Caco-2 (cell line): Measurements from ENCODE around the gene ABHD14A. TPM values are rescaled to one million over a fixed set of nuclear protein-coding genes. Genes with fewer than 3 reads are reported as not detected.

Source experiments
- BruUV-seq: library from RNA; stranded (reverse); fragments of 400-500 nt; replicated peaks from 2 replicates; lab custom pipeline; 2021; lab: Mats Ljungman, UMichigan
- CTCF ChIA-PET: fragments of 300-600 bp; sonication (Branson Sonifier 250); formaldehyde crosslinking; loops from one replicate; lab custom pipeline; 2022; ENCODE audit warnings: antibody characterized with exemption; lab: Charles Lee
- POLR2A ChIA-PET: fragments of 300-600 bp; sonication (Branson Sonifier 250); formaldehyde crosslinking; loops from one replicate; lab custom pipeline; 2022; ENCODE audit warnings: antibody characterized with exemption; lab: Charles Lee
- DNase-seq, 2 experiments: peaks; one replicate each; pipeline versions ENCODE4 v3.0.0 to v3.0.0-alpha.2; 2020 to 2022
- H3K27me3 ChIP-seq: replicated peaks from 2 replicates; pipeline ENCODE4 v1.6.0; 2011; ENCODE audit warnings: low read length; ENCODE audit not compliant: control insufficient read depth, insufficient read depth
- H3K36me3 ChIP-seq: 2 replicates; pipeline ENCODE4 v1.5.1; 2011; ENCODE audit warnings: low read length; ENCODE audit not compliant: control insufficient read depth, insufficient read depth
- H3K4me1 ChIP-seq: fragments of 250-450 bp; sonication (Bioruptor Pico); 2 replicates; pipeline ENCODE4 v1.5.1; 2020; ENCODE audit warnings: mild to moderate bottlenecking
- H3K4me3 ChIP-seq: 2 replicates; pipeline ENCODE4 v1.5.1; 2011; ENCODE audit warnings: low read depth, mild to moderate bottlenecking, control low read depth, low read length
- H3K9me3 ChIP-seq: fragments of 250-450 bp; sonication (Bioruptor Pico); 2 replicates; pipeline ENCODE4 v1.5.1; 2020; ENCODE audit warnings: mild to moderate bottlenecking, moderate library complexity
- H3K27ac Mint-ChIP-seq: one replicate; pipeline ENCODE4 v1.8.0; 2022; ENCODE audit warnings: mixed read lengths; ENCODE audit not compliant: unreplicated experiment
- H3K27me3 Mint-ChIP-seq: one replicate; pipeline ENCODE4 v1.8.0; 2022; ENCODE audit warnings: mixed read lengths; ENCODE audit not compliant: insufficient read depth, unreplicated experiment
- H3K36me3 Mint-ChIP-seq: one replicate; pipeline ENCODE4 v1.8.0; 2022; ENCODE audit warnings: mild to moderate bottlenecking, mixed read lengths; ENCODE audit not compliant: insufficient read depth, unreplicated experiment
- H3K4me1 Mint-ChIP-seq: one replicate; pipeline ENCODE4 v1.8.0; 2022; ENCODE audit warnings: low read depth, mixed read lengths; ENCODE audit not compliant: unreplicated experiment
- H3K4me3 Mint-ChIP-seq: one replicate; pipeline ENCODE4 v1.8.0; 2022; ENCODE audit warnings: mild to moderate bottlenecking, moderate library complexity, mixed read lengths; ENCODE audit not compliant: unreplicated experiment
- H3K9me3 Mint-ChIP-seq: one replicate; pipeline ENCODE4 v1.8.0; 2022; ENCODE audit warnings: mixed read lengths; ENCODE audit not compliant: unreplicated experiment
- intact Hi-C: fragments of 100-400 bp; cut with micrococcal nuclease; formaldehyde crosslinking; loops from one replicate; pipeline ENCODE4 v1.10.0; 2022; ENCODE audit not compliant: unreplicated experiment
- total RNA-seq: library from RNA; stranded (reverse); gene quantifications from 2 replicates; pipeline ENCODE4 v1.2.3, GENCODE V29; 2022
- TF ChIP-seq, protein P1 (sequence below), 2 experiments: fragments of 200-600 bp in 1 of 2; IDR thresholded peaks; 1 replicate in 1 of 2; 2 replicates in 1 of 2; pipeline versions ENCODE4 v1.5.1 to v1.8.0; 2011 to 2022; ENCODE audit warnings: antibody characterized with exemption in 1 of 2, control low read depth in 1 of 2, inconsistent platforms in 1 of 2, low read depth in 1 of 2, low read length in 1 of 2, mild to moderate bottlenecking in 1 of 2, moderate library complexity in 1 of 2; ENCODE audit not compliant: insufficient read depth in 1 of 2, severe bottlenecking in 1 of 2, unreplicated experiment in 1 of 2

The ABHD14A gene
- total RNA-seq, 1 experiment from 2014 or later = 14.0 TPM

DNA sequence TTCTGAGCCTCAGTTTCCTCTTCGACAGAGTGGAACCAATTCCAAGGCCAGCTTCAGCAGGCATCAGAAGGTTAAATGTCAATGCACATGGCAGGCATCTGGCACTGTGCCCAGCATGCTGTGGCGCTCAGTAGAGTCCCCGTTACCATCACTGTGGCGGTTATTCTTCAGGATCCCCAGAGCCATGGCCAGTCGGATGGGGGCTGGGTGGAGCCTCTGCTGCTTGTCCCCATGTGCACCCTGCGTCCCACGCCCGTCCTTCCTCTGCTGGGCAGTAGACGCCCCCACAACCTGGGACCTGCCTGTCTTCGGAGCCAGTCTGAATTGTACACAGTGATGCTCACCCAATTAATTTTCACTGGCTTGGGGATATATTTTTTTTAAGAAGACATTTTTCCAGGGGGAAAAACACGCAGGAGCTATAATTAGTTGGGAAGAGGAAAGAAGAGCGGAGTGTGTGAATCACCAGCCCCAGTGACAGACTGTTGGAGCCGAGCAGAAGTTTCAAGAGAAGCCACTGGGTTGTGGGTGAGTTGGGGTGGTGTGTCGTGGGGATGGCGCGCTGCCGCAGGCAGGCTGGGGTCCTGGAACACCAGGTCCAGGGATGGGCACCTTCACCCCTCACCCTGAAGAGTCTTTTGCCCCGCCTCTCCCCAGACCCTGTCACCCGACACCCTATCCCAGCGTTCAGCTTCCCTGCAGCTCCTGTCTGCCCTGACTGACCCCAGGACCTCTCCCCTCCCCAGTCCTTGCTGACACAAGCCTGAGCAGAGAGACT is 47.6 kb downstream of the ABHD14A start:
- H3K4me3 Mint-ChIP-seq = no peak overlapping the region
- no peaks in the 10 kb centered on the region for H3K4me1 Mint-ChIP-seq
- no peaks in the 10 kb centered on the region for H3K36me3 Mint-ChIP-seq
- Histone ChIP-seq H3K4me3 (no peak overlapping the region), H3K9me3 (no peaks in the 10 kb centered on the region), H3K4me1 (no peaks in the 10 kb centered on the region), H3K36me3 (no peaks in the 10 kb centered on the region), H3K27me3 (no peaks in the 10 kb centered on the region)
- DNase-seq = no peak
- ChIA-PET CTCF (interaction anchor here (0.9 kb wide), 1 partner anchor 10 kb away, joined by 3 read pairs; no protein-coding TSS in a partner anchor), POLR2A (interaction anchor here (0.6 kb wide), 1 partner anchor 82 kb away, joined by 4 read pairs; no protein-coding TSS in a partner anchor)
- BruUV-seq = no TSS peak
- no peaks in the 10 kb centered on the region for H3K27me3 Mint-ChIP-seq
- H3K27ac Mint-ChIP-seq = no peak overlapping the region
- H3K9me3 Mint-ChIP-seq = no peaks in the 10 kb centered on the region
- intact Hi-C loops = no loop called here
- TF ChIP-seq, protein P1, sequence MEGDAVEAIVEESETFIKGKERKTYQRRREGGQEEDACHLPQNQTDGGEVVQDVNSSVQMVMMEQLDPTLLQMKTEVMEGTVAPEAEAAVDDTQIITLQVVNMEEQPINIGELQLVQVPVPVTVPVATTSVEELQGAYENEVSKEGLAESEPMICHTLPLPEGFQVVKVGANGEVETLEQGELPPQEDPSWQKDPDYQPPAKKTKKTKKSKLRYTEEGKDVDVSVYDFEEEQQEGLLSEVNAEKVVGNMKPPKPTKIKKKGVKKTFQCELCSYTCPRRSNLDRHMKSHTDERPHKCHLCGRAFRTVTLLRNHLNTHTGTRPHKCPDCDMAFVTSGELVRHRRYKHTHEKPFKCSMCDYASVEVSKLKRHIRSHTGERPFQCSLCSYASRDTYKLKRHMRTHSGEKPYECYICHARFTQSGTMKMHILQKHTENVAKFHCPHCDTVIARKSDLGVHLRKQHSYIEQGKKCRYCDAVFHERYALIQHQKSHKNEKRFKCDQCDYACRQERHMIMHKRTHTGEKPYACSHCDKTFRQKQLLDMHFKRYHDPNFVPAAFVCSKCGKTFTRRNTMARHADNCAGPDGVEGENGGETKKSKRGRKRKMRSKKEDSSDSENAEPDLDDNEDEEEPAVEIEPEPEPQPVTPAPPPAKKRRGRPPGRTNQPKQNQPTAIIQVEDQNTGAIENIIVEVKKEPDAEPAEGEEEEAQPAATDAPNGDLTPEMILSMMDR (IDR thresholded peaks at IDR 0.05; ENCODE audit: insufficient read depth in 1 of 2, low read depth in 1 of 2, low read length in 1 of 2, severe bottlenecking in 1 of 2, unreplicated experiment in 1 of 2) = no peak

DNA sequence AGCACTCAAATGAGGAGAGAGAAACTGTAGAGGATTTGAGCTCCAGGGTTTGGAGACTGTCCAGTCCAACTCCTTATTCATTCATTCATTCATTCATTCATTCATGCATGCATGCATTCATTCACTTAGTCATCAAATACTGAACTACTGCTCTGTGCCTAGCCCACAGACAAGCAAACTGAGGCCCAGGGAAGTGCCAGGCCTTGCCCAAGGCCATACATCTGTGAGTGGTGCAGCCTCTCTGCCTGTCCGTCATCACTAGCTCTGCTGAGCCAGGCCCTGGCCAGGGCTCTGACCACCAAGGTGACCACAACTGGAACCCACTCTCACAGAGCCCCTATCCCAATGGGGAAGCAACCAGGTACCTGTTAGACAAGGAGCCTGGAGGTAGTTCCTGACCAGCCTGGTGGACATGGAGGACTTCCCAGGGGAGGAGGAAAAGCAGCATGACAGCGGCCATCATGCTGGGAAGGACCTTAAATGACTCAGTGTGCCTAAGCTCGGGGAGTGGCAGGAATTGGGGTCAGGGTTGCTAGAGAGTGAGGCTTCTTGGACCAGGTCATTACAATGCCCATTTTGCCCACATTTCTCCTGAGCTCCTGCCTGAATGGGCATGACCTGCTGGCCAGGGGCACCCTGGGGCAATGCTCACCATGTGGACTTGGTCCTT is 48.4 kb downstream of the ABHD14A start:
- BruUV-seq = no TSS peak
- H3K27me3 Mint-ChIP-seq = no peaks in the 10 kb centered on the region

More for the DNA sequence above, 48.4 kb downstream of the ABHD14A start:
- ChIA-PET POLR2A (interaction anchor here (0.6 kb wide), 1 partner anchor 83 kb away, joined by 4 read pairs; no protein-coding TSS in a partner anchor), CTCF (no interaction called here)
- Histone ChIP-seq H3K4me3 (no peak overlapping the region), H3K27me3 (no peaks in the 10 kb centered on the region), H3K9me3 (no peaks in the 10 kb centered on the region), H3K36me3 (no peaks in the 10 kb centered on the region), H3K4me1 (no peaks in the 10 kb centered on the region)
- TF ChIP-seq, protein P1 (IDR thresholded peaks at IDR 0.05; ENCODE audit: insufficient read depth in 1 of 2, low read depth in 1 of 2, low read length in 1 of 2, severe bottlenecking in 1 of 2, unreplicated experiment in 1 of 2) = no peak
- intact Hi-C loops = no loop called here
- no peak for DNase-seq
- Mint-ChIP-seq H3K9me3 (no peaks in the 10 kb centered on the region), H3K4me1 (no peaks in the 10 kb centered on the region), H3K27ac (no peak overlapping the region), H3K36me3 (no peaks in the 10 kb centered on the region), H3K4me3 (no peak overlapping the region)
